Measurements from ENCODE around the gene ADGRB3. TPM values are rescaled to one million over a fixed set of nuclear protein-coding genes. Genes with fewer than 3 reads are reported as not detected.

ADGRB3 gene
- total and polyA plus RNA-seq, 4 donors: 0.21 to 2.3 (median 0.48) TPM

- no peak for TF ChIP-seq CTCF (IDR thresholded peaks at IDR 0.05; ENCODE audit: low read depth, low read length, missing input control)
These were observed 119.7 kb downstream of the ADGRB3 start (continued) for GRCh38 chr6:68754681-68755213.

GRCh38 chr6:68756454-68757375 lies 121.6 kb downstream of the ADGRB3 start:
- Histone ChIP-seq H3K4me3 (ENCODE audit: low read depth in 1 of 3, low read length in 3 of 3) (no peak overlapping the region), H3K27me3 (ENCODE audit: control insufficient read depth in 4 of 4, insufficient read depth in 4 of 4, low read length in 3 of 4) (no peaks in the 10 kb centered on the region), H3K36me3 (ENCODE audit: control insufficient read depth in 4 of 4, insufficient read depth in 3 of 4, low read depth in 1 of 4, low read length in 3 of 4) (no peaks in the 10 kb centered on the region), H3K9ac (ENCODE audit: low read depth in 1 of 2, low read length in 2 of 2) (no peak overlapping the region), H3K27ac (ENCODE audit: low read depth in 1 of 2, low read length in 2 of 2) (no peak overlapping the region), H3K4me1 (ENCODE audit: control insufficient read depth in 4 of 4, insufficient read depth in 4 of 4, low read length in 3 of 4) (no peaks in the 10 kb centered on the region), H3K9me3 (ENCODE audit: control insufficient read depth in 4 of 4, low read length in 3 of 4) (no peaks in the 10 kb centered on the region)
- WGBS: 57% methylated on average over 5 of the region's 5 CpGs
- no peak for DNase-seq (ENCODE audit: low spot score)
- TF ChIP-seq SP1 (IDR thresholded peaks at IDR 0.05) (no peak), FOXA2 (IDR thresholded peaks at IDR 0.05) (no peak), REST (IDR thresholded peaks at IDR 0.05) (no peak), ZBTB33 (IDR thresholded peaks at IDR 0.05) (no peak), JUND (IDR thresholded peaks at IDR 0.05) (no peak), TAF1 (conservative IDR thresholded peaks at IDR 0.05) (no peak), HNF4G (IDR thresholded peaks at IDR 0.05) (no peak), RAD21 (IDR thresholded peaks at IDR 0.05) (no peak), ATF3 (IDR thresholded peaks at IDR 0.05) (no peak), CTCF (IDR thresholded peaks at IDR 0.05; ENCODE audit: low read depth, low read length, missing input control) (no peak), EGR1 (IDR thresholded peaks at IDR 0.05; ENCODE audit: low read depth in 2 of 2) (no peak), RXRA (IDR thresholded peaks at IDR 0.05) (no peak), YY1 (IDR thresholded peaks at IDR 0.05) (no peak), NR2F2 (IDR thresholded peaks at IDR 0.05) (no peak), HNF4A (conservative IDR thresholded peaks at IDR 0.05) (no peak), FOXA1 (IDR thresholded peaks at IDR 0.05) (no peak), GABPA (IDR thresholded peaks at IDR 0.05 in 1 of 2, conservative IDR thresholded peaks at IDR 0.05 in 1 of 2) (no peak), MAX (IDR thresholded peaks at IDR 0.05) (no peak)
